Stimulated activated CD8-positive, alpha-beta memory T cell treated with anti-CD3 and anti-CD28 coated beads, Interleukin-4, amount 100 ng/mL, for 4 hours (primary cell): Measurements from ENCODE around the gene COBLL1.
"Not testable (repeated sequence)": the region's sequence is repeated elsewhere in the genome, so short reads cannot be mapped to it uniquely, and the experiment has no call there.

Experiments used
- DNase-seq, 2 donors: peaks; one replicate each; pipeline ENCODE4 v3.0.0-alpha.2; 2020; ENCODE audit warnings: low read depth in 2 of 2, low spot score in 1 of 2

COBLL1 gene

DNA sequence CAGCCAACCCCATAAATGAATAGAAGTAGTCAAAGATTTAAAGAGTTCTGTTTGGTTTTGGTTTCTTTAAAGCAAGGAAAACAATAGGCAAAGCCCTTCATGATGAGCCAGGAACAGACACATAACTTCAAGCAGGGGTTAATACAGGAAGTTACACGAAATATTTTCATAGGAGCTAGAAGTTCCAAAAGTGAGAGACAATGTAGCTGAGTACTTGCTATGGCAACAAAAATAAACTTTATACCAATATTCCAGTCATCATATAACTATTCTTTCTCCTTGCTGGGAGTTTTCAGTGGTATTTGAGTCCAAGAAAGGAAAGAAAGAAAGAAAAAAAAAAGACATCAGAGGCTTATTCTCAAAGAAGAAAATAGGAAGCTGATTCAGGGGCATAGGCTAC, 56.2 kb downstream of the COBLL1 start:
- no peak for DNase-seq

DNA sequence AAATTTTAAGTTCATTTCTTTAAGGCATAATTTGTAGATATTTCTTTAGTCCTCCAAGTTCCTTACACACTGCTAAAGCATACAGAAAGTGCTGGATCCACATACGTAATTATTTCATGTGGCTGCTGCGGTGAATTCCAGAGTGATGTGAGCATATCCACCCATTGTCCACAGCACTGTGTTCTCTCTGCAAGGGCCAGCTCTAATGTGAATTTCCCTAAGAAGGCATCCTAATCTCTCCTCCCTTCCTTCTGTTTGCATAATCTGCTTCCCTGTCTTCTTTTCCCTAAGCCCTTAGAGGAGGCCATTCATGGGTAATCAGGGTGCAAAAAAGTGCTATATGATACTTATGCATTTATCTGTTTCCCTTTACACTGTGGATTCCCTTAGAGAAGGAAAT, 57.2 kb downstream of the COBLL1 start:
- no peak for DNase-seq

DNA sequence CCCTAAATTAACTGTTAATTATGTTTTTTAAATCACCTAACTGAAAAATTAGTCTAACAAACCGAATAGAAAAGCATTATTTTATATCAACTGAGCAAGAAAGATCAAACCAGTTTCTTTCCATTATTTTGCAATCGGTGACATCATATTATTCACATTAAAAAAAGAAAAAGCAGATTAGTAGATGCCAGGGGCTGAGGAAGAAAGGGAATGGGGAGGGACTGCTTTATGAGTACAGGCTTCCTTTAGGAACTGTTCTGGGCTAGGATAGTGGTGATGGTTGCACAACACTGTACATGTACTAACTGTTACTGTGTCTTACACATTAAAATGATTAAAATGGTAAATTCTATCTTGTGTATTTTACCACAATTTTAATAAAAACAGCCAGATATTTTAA, 59.3 kb downstream of the COBLL1 start:
- DNase-seq, result no peak

DNA sequence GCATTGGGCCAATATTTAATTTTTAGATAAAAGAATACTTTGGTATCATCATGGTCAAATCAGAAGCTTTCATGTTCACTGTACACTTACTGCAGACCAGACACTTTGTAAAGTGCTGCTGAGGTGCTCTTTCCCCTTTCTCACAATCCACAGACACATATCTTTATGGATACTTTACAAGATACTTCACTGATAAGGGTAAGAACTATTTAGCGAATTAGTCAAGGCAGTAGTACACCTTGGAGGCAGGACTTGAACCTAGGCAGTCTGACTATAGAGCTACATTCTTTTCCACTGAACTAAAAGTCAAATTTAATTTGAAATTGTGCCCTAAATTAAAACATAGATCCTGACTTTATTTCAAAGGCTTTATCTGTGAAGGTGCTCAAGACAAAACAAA, 60.2 kb downstream of the COBLL1 start:
- no peak for DNase-seq

DNA sequence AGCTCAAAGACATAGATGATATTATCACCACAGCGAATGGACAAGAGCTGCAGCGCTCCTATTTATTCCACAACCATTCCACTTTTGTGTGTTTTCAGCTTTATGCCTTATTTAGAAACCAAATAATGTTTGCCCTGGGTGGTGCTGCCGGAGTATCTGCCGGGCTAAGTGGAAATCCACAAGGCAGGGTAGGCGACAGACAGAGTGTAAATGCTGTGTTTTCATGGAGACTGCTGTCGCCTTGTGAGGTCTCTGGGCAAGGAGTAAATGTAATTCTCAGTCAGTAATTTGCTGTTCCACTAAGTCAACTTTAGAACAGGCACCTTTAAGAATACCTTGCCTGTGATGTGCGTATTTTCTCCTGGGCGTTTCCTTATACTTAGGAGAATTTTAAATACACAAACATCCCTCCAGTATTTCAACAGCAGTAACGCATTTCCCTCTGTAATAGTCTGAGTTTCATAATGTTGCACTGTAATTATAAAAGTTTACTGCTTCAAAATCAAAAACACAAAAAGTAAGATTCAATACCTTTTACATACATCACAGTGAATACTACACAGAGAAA, 60.9 kb downstream of the COBLL1 start:
- DNase-seq, result no peak

DNA sequence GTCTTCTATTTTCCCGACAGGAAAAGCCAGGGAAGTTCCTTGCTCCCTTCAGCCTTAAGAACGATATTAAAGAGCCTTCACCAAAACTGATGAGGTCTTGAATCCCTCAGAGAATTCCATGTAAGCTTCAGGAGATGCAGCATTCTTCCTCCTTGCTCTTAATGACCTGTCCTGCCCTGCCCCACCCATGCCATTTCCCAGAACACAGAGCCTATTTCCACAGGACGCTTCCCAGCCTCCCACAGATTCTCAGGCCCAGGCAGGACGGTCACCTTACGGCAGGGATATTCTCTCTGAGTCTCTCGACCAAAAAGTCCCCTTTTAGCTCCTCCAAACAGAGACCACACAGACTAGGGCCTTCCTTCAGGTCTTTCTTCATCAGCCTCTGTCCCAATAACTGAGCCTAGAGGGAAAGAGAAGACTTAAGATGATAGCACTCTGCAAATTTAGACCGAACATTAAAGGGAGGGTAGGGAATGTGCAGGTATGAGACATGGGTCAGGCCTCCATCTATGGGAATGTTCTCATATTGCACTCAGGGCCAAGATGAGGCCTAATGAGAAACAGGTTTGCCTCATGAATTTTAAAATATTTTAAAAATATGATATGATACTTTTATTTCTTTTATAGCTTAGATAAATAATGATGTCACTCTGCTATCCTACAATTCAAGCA, 62.1 kb downstream of the COBLL1 start:
- no peak for DNase-seq

DNA sequence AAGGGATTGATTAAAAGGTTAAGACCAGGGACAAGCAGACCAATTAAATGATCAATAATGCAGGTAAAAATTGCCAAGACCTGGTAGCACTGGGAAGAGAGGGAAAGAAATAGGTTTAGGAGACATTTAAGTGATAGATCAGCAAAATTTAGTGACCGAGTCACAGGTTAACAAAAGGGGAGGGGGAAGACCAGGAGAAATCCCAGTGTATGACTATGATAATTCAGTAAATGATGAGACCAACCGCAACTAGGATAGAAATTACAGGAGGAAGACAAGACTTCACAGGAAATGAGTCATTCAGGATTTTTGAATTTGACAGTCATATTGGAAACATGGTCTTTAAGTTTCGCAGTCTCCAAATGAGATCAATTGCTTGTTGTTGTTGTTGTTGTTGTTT, 62.9 kb downstream of the COBLL1 start:
- DNase-seq, result no peak

DNA sequence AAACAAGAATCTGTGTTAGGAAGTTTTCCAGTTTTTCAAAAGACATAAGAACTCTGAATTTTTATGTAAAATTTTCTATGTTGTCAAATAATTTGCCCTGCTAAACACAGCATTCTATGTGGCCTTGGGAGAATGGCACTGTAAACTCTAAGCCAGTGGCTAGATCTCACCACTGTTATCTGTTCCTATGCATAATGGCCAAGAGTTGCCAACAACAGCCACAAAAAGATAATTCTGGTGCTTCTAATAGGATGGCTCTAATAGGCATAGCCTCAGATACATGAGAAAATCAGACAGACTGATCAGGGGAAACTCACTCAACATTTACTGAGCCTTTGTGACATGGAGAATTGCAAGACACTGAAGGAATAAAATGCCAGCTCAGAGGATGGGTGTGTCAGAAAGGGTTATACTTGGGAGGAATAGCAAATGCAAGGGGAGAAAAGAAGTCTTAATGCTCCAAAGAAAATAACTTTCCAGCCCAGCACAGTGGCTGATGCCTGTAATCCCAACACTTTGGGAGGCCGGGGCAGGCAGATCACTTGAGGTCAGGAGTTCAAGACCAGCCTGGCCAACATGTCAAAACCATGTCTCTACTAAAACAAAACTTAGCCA, 63.7 kb downstream of the COBLL1 start:
- DNase-seq, result no peak

DNA sequence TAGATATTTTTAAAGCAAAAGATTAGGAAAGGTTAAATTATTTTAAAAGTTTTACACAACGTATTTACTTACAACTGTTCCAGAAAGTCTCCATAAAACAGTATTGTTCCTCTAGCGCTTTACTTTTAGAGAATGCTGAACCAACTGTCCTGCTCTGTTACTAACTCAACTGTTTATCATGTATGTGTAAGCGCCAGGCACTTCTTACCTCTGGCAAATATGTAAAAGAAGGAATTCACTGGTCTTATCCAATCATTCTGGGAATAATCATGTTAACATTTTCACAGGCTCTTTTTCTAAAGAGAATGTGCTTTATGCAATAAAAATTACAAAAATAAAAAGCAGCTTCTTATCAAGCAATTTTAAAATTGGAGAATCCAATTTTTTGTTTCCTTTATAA, 68.0 kb downstream of the COBLL1 start:
- no peak for DNase-seq

DNA sequence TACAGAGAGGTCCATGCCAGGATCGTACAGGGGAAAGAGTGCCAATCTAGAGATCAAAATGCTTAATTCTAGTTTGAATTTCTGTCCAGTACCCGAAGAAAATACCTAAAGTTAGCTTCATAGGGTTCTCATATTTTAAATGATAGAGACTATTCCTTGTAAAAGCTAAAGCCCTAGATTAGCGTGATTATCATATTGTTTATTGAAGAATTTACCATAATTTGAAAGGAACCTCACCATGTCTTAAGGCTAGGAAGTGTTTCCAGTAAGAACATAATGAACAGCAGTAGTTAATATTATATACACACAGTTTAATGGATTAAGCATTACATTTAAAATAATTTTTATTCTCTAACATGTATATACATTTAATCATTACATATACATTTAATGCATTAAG, 68.5 kb downstream of the COBLL1 start:
- no peak for DNase-seq

DNA sequence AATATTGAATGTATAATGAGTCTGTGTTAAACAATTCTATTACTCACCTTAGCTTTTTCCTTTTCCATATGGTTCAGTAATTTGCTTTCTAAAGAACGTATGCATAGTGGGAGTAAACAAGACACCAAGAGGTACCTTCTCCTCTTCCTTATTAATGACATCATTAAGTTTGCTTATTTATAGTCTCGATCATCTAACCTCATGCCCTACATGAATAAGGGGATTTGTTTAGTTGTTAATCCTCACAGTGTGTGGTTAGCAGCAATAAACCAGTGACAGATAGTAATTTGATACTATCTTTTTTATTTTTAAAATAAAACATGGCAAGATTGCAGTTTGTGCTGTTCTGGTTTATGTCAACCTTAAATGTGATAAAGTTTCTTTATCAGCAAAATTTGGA, 69.7 kb downstream of the COBLL1 start:
- DNase-seq, result no peak

DNA sequence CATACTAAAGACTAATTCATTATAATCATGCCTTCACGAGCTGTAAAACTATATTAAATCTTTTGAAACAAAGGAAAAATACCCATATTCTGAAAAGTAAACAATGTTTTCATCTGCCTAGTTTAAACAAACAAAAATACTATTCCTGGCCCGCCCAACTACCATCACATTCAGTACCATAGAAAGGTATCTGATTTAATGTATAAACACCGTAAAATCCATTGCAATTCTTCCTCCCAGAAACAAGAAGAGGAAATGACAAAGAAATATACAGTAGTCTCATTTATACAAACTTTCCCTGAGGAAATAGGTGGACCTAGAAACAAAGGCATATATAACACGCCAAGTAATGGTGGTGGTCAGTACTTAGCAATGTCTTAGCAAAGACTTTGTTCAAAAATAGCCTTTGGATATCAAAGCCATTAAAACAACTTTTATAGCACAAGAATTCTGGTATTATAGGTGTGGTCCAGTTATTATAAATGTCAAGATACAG, 71.2 kb downstream of the COBLL1 start:
- DNase-seq, result no peak

DNA sequence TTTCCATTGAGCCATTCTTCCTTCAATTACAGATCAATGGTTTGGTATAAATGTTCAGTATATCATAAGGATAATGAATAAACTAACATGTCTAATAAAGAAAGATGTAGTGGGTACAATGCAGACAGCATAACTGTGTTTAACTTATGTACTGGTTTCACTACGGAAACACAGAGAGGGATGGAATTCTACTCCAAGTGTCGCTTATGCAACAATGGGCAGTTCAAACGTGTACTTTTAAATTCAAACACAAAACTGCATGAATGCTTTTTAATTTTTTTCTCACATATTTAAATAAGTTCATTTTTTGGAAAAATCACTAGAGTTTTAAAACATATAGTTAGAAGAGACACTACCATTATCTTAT, 74.7 kb downstream of the COBLL1 start:
- no peak for DNase-seq

DNA sequence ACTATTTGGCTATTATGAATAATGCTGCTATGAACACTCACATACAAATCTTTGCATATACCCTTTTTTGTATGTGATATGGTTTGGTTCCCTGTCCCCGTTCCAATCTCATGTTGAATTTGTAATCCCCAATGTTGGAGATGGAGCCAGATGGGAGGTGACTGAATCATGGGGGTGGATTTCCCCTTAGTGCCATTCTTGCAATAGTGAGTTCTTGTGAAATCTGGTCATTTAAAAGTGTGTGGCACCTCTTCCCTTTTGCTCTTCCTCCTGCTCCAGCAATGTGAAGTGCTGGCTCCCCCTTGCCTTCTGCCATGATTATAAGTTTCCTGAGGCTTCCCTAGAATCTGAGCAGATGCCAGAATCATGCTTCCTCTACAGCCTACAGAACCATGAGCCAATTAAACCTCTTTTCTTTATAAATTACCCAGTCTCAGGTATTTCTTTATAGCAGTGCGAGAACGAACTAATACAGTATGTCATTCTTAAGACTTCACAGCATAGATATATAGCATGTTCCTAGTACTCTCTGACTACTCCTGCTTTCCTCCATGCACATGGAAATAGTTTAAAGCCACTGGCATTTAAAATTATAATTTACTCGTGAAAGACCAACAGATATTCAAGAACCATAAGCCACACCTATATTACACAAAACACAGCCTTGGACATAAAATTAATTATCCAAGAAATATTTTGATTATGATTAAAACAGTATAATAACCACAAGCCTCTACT, 75.2 kb downstream of the COBLL1 start:
- no peak for DNase-seq

DNA sequence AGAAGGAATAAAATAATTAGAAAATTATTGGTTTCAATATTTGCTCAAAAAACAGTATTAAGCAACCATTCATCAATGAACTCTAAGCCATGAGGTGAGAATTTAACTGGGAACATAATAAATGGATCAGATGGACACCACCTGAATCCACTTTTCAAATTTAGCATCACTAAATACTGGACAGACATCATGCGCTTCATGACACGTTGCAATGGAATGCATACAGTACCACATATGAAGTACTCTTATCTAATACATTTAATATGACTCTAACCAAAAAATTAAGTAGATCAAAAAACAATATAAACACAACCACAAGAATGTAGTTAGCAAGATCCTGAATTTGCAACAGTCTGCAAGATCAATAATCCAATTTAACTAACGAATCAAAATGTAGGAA, 76.6 kb downstream of the COBLL1 start:
- no peak for DNase-seq

DNA sequence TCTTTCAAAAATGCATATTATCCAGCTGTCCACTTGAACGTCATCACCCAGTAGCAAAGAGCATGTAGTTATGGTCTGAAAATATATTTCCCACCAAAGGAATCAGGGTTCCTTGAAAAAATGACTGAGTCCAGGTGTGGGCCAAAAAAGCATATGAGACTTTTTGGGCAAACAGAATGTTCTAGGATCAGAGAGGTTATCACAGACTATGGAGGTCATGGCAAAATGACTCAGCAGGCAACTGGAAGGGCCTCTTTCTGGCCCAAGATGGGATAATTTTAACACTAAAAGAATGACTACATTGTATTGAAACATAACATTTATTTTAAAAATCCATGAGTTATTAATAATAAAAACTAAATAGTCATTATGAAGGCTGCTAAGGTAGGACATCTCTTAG, 77.1 kb downstream of the COBLL1 start:
- no peak for DNase-seq

DNA sequence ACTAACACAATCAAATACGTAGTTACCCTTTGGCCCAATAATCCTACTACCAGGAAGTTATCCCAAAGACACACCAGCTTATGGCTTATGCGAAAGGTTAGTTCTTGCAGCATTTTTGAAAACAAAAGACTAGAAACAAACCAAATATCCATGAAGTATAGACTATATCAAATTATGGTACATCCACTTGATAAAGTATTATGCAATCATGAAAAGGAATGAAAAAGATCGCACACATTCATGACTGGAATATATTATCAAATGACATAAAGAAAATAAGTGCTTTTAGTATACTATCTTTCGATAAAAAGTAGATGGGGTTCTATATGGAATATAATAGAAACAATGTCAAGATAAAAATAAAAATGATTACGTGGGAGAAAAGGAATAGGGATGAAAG, 78.2 kb downstream of the COBLL1 start:
- DNase-seq, result no peak

DNA sequence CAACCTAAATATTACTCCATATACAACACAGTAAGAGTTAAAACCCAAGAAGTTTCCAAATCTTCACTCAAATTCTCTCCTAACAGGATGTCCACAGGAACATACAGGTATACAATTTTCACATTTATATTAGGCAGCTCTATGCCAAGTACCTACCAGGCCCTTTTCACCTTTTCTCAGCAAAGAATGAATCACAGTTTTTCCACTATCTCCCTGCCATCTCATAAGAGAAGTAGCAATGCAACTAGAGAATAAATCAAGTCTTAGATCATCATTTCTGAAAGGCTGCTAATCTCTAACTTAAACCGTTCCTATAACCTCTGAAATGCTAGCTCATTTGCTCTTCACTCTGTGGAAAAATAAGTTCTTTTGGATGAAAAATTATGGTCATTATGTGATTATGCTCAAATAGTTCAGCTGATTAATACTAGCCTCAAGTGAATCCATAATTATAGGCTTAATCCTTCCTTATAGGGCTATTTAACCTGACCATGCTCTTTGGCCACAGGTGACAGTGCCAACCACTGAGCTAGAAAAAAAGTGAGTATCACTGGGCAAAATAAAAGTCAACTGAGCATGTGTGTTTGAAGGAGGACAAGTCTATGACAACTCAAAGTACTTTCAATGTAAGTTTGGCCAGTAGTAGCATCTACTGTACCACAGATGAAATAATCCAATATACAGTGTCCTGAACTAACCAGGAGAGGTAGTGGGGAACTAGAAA, 79.7 kb downstream of the COBLL1 start:
- no peak for DNase-seq

DNA sequence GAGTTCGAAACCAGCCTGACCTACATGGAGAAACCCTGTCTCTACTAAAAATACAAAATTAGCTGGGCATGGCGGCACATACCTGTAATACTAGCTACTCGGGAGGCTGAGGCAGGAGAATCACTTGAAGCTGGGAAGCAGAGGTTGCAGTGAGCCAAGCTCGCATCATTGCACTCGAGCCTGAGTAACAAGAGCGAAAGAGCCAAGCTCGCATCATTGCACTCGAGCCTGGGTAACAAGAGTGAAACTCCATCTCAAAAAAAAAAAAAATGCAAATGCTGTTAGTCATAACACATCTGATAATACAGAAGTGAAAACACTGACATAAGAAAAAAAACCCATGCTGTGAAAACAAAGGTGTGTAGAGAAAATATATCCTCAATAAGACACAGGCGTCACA, 80.4 kb downstream of the COBLL1 start:
- DNase-seq, result not testable (repeated sequence)

DNA sequence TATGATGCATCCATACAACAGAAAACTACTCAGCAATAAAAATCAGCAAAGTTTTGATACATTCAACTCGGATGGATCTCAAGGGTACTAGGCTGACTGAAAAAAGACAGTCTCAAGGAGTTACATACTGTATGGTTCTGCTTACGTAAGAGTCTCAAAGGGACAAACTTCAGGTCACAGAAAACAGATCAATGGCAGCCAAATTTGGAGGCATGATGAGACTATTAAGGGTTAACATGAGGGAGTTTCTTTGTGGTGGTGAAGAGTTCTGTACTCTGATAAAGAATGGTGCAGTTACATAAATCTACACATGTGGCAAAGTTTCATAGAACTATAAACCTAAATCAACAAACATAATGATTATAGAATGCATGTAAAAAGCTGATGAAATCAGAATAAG, 81.4 kb downstream of the COBLL1 start:
- no peak for DNase-seq

DNA sequence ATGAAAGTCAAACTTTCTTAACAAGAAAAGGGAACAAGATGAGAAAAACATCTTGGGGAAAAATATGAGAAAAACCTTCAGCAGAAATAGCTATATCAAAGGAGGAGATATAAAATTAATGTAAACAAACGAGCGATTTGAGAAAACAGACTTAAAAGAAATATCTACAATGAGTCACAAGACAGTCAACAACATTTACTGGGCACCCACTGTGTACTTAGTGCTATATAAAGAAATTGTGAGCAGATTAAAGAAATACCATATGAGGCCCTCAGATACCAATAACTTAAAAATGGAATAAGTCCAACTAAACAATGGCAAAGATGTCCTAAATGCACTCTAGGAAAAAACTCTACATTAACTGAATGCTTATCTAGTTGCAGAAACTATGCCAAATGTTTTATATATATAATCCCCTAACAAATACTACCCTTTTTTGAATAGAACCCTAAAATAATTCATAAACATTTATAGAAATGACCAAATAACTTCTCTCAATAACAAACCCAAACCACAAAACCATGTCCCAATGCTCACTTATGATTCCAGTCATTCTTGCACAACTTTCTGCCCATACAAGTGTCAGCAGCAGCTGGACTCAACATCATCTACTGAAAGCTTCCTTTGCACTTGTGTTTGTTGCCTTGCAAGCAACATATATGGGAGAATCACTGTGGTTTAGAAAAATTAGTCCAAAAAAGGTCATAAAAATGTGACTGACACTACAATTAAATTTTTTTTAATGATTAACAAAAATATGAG, 83.5 kb downstream of the COBLL1 start:
- no peak for DNase-seq
